Effector memory CD4-positive, alpha-beta T cell (primary cell): ENCODE measurements around the gene SKIL.

Source experiments
- DNase-seq, 3 donors: peaks; one replicate each; pipeline ENCODE4 v3.0.0-alpha.2; 2020
- H3K27ac ChIP-seq: 2 replicates; pipeline ENCODE4 v1.7.0; 2013; ENCODE audit warnings: mild to moderate bottlenecking, low read length, moderate library complexity; ENCODE audit not compliant: insufficient read depth, poor library complexity, severe bottlenecking
- H3K27me3 ChIP-seq: replicated peaks from 2 replicates; pipeline ENCODE4 v1.7.0; 2013; ENCODE audit warnings: mild to moderate bottlenecking, low read length; ENCODE audit not compliant: insufficient read depth, control insufficient read depth, poor library complexity, severe bottlenecking
- H3K36me3 ChIP-seq: 2 replicates; pipeline ENCODE4 v1.7.0; 2013; ENCODE audit warnings: mild to moderate bottlenecking, low read length, moderate library complexity; ENCODE audit not compliant: control insufficient read depth, insufficient read depth
- H3K4me1 ChIP-seq: 2 replicates; pipeline ENCODE4 v1.7.0; 2013; ENCODE audit warnings: low read length, mild to moderate bottlenecking; ENCODE audit not compliant: control insufficient read depth, insufficient read depth, poor library complexity, severe bottlenecking
- H3K4me3 ChIP-seq: 2 replicates; pipeline ENCODE4 v1.7.0; 2013; ENCODE audit warnings: low read length, low read depth, mild to moderate bottlenecking; ENCODE audit not compliant: insufficient read depth, poor library complexity, severe bottlenecking
- H3K9me3 ChIP-seq: 2 replicates; pipeline ENCODE4 v1.7.0; 2013; ENCODE audit warnings: mild to moderate bottlenecking, low read length, moderate library complexity; ENCODE audit not compliant: control insufficient read depth
- total RNA-seq, 3 donors: gene quantifications; one replicate each; lab custom pipeline; 2026; lab: John Stamatoyannopoulos, UW

Gene SKIL, protein sequence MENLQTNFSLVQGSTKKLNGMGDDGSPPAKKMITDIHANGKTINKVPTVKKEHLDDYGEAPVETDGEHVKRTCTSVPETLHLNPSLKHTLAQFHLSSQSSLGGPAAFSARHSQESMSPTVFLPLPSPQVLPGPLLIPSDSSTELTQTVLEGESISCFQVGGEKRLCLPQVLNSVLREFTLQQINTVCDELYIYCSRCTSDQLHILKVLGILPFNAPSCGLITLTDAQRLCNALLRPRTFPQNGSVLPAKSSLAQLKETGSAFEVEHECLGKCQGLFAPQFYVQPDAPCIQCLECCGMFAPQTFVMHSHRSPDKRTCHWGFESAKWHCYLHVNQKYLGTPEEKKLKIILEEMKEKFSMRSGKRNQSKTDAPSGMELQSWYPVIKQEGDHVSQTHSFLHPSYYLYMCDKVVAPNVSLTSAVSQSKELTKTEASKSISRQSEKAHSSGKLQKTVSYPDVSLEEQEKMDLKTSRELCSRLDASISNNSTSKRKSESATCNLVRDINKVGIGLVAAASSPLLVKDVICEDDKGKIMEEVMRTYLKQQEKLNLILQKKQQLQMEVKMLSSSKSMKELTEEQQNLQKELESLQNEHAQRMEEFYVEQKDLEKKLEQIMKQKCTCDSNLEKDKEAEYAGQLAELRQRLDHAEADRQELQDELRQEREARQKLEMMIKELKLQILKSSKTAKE
- total RNA-seq = 50.9 to 152 (median 72.1) reads per million in 3 donors

DNA sequence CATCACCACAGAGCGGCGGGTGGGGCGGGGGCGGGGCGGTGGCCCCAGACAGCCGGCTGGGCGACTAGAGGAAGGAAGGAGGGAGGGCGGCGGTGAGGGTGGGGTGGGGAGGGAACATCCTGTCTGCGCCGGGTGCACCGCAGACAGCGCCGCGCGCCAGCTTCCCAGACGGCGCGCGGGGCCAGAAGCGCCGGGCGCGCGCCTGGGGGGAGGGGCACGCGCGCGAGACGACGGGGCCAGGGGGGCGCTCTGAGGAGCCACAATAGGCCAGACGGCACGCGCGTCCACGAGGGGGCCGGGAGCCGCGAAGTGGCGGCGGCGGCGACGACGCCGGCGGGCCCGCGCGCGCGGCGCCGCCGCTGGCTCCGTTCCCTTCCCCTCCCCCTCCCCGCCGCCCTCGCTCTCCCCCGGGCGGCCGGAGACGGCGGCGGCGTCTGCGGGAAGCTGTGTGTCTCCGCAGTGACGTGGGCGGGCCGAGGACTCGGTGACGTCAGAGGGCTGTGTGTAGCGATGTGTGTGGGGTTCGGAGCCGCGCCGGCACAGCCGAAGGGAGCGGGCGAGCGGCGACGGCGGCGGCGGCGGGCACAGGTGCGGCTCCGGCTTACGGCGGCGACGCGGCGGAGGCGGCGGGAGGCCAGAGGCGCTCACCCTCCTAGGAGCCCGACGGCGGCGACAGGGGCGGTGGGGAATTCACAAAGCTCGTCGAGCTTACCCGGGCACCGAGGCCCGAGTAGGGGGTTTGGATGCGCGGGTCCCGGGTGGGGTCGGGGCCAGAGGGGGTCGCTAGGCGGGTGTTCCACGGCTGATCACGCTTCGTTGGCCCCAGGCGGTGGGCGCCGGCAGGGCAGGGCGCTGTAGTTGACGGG, at the start of gene SKIL:
SKIL (plus strand) TSS at position 540 of the 866 bp plus-strand sequence. CDS start 2,617 bp downstream, outside the sequence.
- DNase-seq = peak; percentile 95 to 97 (median 96)
- H3K4me1 ChIP-seq = peaks cover 21% of the 10 kb centered on the region
- no peaks in the 10 kb centered on the region for H3K27me3 ChIP-seq
- no peaks in the 10 kb centered on the region for H3K9me3 ChIP-seq
- peak within 1 kb of the TSS; percentile 79 for H3K4me3 ChIP-seq
- H3K36me3 ChIP-seq = no peaks in the 10 kb centered on the region
- H3K27ac ChIP-seq = peak within 1 kb of the TSS; percentile 92

DNA sequence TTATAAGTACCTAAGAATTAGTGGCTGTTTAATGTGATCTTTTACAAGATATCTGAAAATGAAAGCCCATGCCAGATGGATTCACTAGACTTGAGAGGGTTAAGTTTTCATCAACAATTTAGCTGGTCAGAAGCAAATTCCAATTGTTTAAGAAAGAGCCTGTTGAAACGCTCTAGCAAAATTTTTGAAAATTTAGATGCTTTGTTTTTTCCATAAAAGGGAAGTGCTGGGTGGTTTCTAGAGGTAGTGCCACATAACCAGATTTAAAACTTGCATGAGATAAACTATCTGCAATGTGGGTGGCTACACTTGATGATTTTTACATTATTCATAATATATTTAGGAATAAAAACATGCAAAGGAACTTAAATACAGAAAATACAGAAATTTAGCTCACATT, 48.5 kb upstream of the SKIL start:
- DNase-seq = no peak
- Histone ChIP-seq H3K4me3 (no peak overlapping the region), H3K4me1 (no peaks in the 10 kb centered on the region), H3K36me3 (no peaks in the 10 kb centered on the region), H3K27ac (no peak overlapping the region), H3K27me3 (no peaks in the 10 kb centered on the region), H3K9me3 (no peaks in the 10 kb centered on the region)

DNA sequence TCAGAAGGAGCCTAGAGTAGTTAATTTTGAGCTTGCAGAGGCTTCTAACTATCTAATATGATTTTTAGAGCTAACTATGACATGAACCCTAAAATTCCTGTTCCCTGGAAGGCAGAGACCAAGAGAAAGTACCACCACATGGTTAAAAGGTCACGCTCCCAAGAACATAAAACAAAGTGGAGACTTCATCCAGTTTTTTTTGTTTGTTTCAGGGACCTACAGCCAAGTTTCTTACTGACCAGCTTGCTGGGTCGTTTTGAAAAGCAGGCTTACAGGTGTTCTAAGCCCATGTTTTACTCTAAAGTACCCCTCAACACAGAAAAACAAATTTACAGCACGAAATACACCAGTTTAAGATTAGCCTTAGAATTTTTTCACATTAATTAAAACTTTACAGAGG, 39.6 kb upstream of the SKIL start:
- no peak for DNase-seq
- Histone ChIP-seq H3K9me3 (no peaks in the 10 kb centered on the region), H3K27me3 (no peaks in the 10 kb centered on the region), H3K4me3 (no peak overlapping the region), H3K36me3 (no peaks in the 10 kb centered on the region), H3K27ac (no peak overlapping the region), H3K4me1 (no peaks in the 10 kb centered on the region)

DNA sequence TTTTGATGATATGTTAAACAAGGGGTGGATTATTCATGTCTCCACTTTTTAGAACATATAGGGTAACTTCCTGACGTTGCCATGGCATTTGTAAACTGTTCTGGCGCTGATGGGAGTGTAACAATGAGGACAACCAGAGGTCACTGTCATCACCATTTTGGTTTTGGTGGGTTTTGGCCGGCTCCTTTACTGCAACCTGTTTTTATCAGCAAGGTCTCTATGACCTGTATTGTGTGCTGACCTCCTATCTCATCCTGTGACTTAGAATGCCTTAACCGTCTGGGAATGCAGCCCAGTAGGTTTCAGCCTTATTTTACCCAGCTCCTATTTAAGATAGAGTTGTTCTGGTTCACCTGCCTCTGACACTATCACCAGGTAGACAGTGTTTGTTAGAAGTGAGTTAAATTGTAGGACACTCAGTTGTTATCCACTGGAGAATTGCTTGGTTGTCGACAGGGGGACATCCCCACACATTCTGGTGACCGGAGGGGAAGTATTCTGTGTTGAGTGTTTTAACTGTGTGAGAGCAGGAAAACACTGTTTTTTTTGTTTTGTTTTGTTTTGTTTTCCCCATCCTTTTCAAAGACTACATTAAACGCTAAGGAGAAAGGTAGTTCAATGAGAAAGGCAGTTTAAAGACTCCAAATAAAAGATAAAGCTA, 36.9 kb upstream of the SKIL start:
- Histone ChIP-seq H3K36me3 (no peaks in the 10 kb centered on the region), H3K9me3 (no peaks in the 10 kb centered on the region), H3K27ac (no peak overlapping the region), H3K27me3 (no peaks in the 10 kb centered on the region), H3K4me3 (no peak overlapping the region), H3K4me1 (no peaks in the 10 kb centered on the region)
- no peak for DNase-seq

DNA sequence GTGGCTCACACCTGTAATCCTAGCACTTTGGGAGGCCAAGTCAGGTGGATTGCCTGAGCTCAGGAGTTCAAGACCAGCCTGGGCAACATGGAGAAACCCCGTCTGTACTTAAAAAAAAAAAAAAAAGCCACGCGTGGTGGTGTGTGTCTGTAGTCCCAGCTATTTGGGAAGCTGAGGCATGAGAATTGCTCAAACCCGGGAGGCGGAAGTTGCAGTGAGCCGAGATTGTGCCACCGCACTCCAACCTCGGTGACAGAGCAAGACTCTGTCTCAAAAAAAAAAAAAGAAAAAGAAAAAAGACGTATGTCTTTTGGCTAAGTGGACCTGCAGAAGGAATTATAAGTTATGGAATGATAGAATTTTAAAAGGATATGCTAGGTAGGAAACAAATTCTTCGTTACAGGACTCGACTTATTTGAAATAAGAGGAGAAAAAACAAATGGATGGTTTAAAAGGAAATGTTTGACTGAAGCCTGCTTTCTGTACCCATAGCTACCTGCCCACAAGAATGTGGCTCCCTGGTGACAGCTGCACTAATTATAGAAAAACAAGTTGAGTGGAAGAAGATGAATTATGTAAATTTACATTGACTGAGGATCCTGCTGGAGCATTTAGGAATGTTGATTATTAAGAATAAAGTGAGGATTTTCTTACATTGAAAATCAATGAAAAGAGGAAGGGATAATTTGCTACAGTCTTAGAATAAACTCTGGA, 36.0 kb upstream of the SKIL start:
- Histone ChIP-seq H3K27ac (no peak overlapping the region), H3K9me3 (no peaks in the 10 kb centered on the region), H3K4me1 (no peaks in the 10 kb centered on the region), H3K4me3 (no peak overlapping the region), H3K36me3 (no peaks in the 10 kb centered on the region), H3K27me3 (no peaks in the 10 kb centered on the region)
- no peak for DNase-seq

DNA sequence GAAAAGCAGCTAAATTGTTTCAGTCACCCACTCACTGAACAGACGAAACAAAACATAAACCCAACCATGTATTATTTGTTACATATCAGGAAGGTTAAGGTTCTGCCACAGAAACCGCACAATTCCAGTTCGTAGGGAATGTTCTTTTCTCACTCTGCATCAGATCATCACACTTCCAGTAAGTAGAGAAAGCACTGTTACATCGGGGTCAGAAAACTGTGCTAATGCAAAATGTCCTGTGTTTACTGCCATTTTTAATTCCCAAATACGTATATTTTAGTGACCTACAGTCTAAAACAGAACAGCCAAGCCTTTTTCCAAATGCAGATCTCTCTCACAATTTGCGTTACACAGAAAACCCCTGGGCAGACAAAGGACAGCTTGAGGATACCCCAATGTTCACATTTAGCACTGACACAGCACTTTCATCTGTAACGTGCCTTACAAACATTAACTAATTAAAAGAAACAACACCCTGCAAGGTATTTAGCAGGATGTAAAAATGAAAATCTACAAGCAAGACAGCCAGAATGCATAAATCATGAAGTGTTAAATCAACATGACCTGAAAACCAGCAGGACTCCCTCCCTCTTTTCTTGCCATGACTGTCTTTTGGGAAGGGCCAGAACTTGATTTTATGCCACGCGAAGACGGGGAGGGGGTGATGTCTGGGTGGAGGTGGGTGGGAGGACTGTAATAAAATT, 34.8 kb upstream of the SKIL start:
- no peak for DNase-seq
- Histone ChIP-seq H3K4me3 (no peak overlapping the region), H3K27ac (no peak overlapping the region)

DNA sequence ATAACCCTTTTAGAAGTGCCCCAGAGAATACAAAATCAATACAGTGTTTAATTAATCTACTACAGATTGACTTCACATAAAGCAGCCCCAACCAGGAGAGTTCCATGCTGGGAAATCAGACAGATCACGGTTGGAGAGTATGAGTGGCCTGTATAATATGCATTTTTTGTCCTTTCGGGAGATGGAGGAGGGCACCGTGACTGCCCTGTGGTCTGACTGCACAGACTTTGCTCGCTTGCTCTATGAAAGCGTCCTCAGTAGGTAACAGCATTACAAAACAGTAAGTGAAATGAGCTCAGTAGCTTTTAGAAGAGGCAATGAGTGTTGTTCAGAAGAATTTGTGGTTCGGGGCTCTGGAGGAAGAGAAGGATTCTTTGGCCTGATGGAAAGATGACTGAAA, 34.2 kb upstream of the SKIL start:
- H3K9me3 ChIP-seq = no peaks in the 10 kb centered on the region
- no peak overlapping the region for H3K4me3 ChIP-seq
- DNase-seq = no peak
- H3K27ac ChIP-seq = no peak overlapping the region
- H3K4me1 ChIP-seq = no peaks in the 10 kb centered on the region
- no peaks in the 10 kb centered on the region for H3K27me3 ChIP-seq
- no peaks in the 10 kb centered on the region for H3K36me3 ChIP-seq

More for the DNA sequence above, 34.8 kb upstream of the SKIL start:
- Histone ChIP-seq H3K27me3 (no peaks in the 10 kb centered on the region), H3K36me3 (no peaks in the 10 kb centered on the region), H3K4me1 (no peaks in the 10 kb centered on the region), H3K9me3 (no peaks in the 10 kb centered on the region)

DNA sequence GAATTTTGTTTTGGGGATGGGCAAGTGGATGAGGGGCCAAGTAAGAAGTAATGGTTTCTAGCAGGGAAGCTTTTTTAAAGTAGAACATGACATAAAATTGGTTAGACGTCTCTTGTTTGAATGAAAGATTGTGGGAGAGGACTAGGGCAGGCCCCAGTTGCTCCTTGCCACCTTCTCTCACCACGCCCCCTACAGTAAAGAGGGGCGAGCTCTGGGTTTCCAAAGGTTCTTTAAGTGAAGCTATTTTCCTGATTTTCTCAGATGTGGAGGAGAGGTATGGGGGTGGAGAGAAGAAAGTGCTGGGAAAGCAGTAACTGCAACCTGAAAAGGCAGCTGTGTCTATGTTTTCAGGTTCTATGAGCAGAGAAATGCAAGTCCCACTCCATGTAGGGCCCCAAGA, 32.6 kb upstream of the SKIL start:
- no peak for DNase-seq
- Histone ChIP-seq H3K27ac (no peak overlapping the region), H3K9me3 (no peaks in the 10 kb centered on the region), H3K4me3 (no peak overlapping the region), H3K27me3 (no peaks in the 10 kb centered on the region), H3K36me3 (no peaks in the 10 kb centered on the region), H3K4me1 (no peaks in the 10 kb centered on the region)
